HG03460 (cell line): ENCODE measurements around the gene ATP9B.

Source experiments
- ATAC-seq: cut with Tn5 transposase; IDR thresholded peaks from one replicate; pipeline ENCODE4 v1.9.1; 2021; ENCODE audit not compliant: unreplicated experiment

The ATP9B gene

GRCh38 chr18:79393181-79393634 lies 324.0 kb downstream of the ATP9B start:
- ATAC-seq = no peak

- no peak for ATAC-seq
Observed at GRCh38 chr18:79393635-79394533, 324.7 kb downstream of the ATP9B start.

- no peak for ATAC-seq
Observed at GRCh38 chr18:79394534-79395307, 325.5 kb downstream of the ATP9B start.

GRCh38 chr18:79395308-79395640 lies 326.1 kb downstream of the ATP9B start:
- no peak for ATAC-seq

GRCh38 chr18:79395761-79396404 lies 326.7 kb downstream of the ATP9B start, which contains the start of gene NFATC1:
NFATC1 (plus strand) TSS chr18:79395930; CDS start chr18:79396225, 295 bp downstream.
- ATAC-seq = no peak

GRCh38 chr18:79396431-79397246 lies 327.4 kb downstream of the ATP9B start:
- ATAC-seq = no peak

GRCh38 chr18:79397247-79397829 lies 328.1 kb downstream of the ATP9B start:
- ATAC-seq = no peak

GRCh38 chr18:79397830-79398761 lies 328.9 kb downstream of the ATP9B start:
- ATAC-seq = no peak

GRCh38 chr18:79399275-79400081 lies 330.3 kb downstream of the ATP9B start:
- no peak for ATAC-seq

- ATAC-seq = no peak
Observed at GRCh38 chr18:79400091-79400590, 330.9 kb downstream of the ATP9B start.

- no peak for ATAC-seq
Observed at GRCh38 chr18:79400591-79401381, 331.6 kb downstream of the ATP9B start.

GRCh38 chr18:79401494-79402208 lies 332.5 kb downstream of the ATP9B start:
- ATAC-seq = no peak

GRCh38 chr18:79402209-79402576 lies 333.0 kb downstream of the ATP9B start:
- no peak for ATAC-seq

GRCh38 chr18:79402977-79403722 lies 334.0 kb downstream of the ATP9B start:
- ATAC-seq = no peak

GRCh38 chr18:79403723-79404566 lies 334.8 kb downstream of the ATP9B start:
- ATAC-seq = no peak
